GM10847 (cell line): Measurements from ENCODE around the gene CENPP.

Source experiments
- POLR2A ChIP-seq: IDR thresholded peaks from 2 replicates; pipeline ENCODE4 v1.6.1; 2011; ENCODE audit not compliant: insufficient read length; ENCODE audit errors: extremely low read depth

CENPP gene

DNA sequence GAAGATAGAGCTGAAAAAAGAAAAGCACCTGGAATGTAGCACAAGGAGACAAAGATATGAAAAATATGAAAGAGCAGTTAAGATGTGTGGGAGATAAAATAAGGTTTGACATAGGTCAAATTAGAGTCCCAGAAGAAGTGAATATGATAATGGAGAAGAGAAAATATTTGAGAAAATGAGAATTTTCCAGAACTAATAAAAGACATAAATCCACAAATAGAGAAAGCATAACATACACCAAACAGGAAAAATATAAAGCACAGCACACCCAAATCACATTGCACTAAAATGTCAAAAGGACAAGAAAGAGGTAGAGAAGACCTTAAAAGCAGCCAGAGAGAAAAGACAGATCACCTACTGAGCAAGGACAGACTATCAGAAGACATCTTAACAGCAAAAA lies 300.7 kb downstream of the CENPP start:
- TF ChIP-seq POLR2A, result no peak

DNA sequence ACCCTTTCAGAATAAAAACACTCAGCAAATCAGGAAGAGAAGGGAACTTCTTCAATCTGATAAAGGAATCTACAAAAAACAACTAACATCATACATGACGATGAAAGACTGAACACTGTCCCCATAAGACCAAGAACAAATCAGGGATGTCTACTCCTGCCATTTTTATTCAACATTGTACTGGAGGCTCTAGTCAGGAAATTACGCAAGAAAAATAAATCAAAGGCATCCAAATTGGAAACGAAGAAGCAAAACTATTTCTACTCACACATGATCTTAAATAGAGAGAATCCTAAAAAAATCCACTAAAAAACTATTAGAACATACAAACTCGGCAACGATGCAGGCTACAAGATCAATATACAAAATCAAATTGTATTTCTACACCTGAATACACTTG lies 301.9 kb downstream of the CENPP start:
- TF ChIP-seq POLR2A, result no peak

DNA sequence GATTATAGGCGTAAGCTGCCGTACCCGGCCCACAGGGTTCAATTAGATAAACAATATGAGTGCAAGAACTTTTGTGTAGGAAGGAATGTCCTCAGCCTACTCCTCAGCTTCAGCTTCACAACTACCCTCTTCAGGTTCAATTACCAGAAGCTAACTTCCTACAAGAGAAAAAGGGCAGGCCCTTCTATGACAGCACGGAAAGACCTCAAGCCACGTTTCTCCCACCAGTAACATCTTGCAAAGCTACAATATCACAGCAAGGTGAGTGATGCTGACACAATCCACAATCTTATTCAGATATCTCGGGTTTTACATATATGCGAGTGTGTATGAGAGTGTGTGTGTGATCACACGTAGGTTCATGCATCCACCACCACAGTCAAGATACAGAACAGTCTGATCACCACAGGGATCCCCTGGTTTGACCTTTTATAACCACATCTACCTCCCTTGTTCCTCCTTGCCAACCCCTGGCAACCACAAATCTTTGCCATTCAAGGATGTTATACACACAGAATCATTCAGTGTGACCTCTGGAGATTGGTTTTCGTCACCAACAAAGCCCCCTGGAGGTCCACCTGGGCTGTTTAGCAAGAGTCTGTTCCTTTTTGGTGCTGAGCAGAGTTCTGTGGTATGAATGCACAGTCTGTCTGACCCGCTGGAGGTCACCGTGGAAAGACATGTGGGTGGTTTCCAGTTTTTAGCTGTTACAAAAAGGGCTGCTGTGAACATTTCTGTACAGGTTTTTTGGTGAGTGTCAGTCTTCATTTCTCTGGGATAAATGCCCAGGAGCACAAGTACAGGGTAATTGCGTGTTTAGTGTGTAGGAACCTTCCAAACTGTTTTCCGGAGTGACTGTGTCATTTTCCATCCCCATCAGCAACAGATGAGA lies 305.9 kb downstream of the CENPP start:
- TF ChIP-seq POLR2A, result no peak

DNA sequence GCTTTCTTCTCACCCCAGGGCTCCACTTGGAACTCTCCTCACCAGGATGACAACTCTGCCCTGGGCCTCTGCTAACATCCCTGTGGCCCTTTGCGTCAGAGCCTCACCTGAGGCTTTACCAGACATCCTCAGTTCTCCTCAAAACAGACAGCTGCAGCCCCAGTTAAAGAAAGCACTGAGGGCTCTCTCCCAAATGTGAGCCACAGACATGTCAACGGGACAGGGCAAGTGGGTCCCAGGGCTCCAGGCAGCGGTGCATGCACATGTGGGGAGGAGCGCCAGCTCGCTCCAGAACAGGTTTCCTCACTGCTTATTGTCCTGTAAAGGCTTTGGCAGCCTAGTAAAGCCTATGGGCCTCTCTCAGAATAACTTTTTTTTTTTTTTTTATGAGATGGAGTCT lies 306.9 kb downstream of the CENPP start:
- TF ChIP-seq POLR2A, result no peak

DNA sequence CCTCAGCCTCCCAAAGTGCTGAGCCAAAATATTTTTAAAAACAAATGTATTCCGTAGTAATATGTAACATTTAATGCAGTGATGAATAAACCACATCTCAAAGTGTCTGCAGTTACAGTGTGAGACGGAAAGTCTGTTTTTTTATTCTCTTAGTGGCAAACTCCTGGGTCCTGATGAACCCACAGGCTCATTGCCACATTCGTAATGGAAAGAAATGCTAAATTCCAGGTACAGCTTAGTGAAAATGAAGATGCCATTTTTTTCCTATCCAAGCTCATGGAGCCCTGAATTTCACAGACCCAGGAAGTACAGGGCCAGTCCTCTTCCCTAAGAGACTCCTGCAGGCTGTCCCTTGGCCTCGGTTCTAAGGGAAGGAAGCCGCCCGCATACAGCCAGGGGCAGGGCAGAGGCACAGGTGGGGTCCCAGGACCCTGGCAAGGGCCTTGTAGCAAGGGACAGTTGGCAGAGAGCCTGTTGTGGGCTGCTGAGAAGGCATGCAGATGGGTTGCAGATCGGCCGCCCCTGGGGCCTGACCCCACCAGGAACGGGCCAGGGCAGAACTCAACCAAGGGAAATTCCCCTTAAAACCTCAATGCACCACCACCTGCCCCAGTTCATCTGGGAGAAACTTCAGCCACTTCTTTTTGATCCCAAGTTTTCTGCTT lies 308.0 kb downstream of the CENPP start:
- TF ChIP-seq POLR2A, result no peak

DNA sequence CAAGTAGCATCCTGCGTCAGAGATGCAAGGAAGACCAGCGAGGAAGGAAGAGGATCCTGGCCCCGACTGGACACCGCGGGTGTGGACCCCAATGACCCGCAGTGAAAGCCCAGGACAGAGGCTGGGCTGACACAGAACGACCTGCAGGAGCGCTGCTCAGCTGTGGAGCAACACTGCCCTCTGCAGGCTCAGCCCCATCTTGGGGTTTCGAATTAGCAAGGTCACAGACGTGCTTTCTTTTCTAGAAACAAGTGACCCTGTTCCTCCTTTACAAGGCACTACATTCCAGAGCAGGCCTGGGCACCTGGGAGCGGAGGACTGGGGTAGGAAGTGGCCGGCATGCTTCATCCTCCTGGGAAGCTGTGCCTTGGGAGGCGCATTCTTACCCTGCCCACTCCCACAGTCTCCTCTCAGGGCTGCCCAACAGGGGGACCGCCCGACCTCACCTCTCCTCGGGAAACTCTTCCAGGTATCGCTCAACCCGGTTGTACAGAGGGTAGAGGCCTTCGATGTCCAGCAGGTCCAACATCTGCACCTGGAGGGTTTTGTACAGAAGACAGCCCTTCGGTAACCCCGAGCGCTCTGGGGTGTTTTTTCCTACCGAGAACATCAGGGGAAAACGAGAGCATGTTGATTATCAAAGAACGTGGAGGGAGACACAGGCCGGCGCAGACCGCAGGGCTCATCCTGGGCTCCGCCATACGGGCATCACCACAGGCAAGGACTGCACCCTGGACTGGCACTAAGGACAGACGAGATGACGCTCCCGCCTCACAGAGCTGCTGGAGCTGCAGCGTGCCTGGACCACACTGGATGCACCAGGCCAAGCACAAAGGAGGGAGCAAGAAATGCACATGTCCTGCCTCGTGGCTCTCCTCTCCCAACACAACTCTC lies 309.2 kb downstream of the CENPP start:
- no peak for TF ChIP-seq POLR2A

DNA sequence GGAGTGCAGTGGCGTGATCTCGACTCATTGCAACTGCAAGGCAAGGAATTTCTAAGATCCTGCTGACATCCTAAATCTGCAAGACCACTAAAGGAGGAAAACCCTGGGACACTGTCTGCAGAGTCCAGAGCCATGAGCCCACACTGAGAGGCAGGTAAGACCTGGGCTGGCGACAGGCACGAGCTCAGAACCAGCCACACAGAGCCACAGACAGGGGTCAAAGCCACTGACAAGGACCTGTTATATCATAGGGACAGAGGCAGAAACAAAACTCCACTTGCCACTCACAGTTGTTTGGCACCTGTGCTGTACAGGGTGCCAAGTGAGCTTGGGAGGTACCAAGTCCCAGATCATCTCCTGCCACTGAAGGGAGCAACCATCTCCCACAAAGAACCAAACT lies 310.0 kb downstream of the CENPP start:
- no peak for TF ChIP-seq POLR2A

DNA sequence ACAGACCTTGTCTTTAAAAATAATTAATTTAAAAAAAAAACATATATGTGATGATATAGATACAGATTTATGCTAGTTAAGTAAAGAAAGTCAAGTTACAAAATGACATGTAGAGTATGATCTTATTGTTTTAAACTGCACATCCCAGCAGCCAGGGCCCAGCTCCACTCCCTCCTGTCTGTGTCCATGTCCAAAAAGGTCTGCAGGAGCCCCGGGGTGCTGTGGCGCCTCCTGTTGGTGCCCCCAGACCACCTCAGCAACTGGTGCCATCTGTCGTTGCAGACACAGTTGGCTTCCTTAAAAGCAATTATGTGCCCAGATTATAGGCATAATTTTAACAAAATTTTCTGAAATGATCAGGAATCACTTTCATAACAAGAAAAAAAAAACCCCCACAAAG lies 310.9 kb downstream of the CENPP start:
- TF ChIP-seq POLR2A, result no peak

DNA sequence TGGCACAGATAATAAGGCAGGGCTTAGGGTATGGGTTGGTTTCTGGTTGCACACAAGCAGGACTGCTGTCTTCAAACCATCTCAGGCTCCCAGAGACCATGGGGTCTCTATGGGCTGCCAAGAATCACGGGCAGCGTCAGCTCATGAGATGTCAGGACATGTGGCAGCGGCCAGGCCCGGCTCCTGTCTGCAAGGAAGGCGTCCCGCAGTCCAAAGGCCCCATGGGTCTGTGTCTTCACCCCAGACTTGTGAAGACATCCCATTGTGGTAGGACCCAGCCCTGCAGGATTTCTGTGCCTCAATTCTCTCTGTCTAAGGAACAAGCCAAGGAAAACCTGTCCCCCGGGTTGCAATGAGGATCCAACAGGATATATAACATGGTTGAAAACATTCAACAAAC lies 311.6 kb downstream of the CENPP start:
- no peak for TF ChIP-seq POLR2A

DNA sequence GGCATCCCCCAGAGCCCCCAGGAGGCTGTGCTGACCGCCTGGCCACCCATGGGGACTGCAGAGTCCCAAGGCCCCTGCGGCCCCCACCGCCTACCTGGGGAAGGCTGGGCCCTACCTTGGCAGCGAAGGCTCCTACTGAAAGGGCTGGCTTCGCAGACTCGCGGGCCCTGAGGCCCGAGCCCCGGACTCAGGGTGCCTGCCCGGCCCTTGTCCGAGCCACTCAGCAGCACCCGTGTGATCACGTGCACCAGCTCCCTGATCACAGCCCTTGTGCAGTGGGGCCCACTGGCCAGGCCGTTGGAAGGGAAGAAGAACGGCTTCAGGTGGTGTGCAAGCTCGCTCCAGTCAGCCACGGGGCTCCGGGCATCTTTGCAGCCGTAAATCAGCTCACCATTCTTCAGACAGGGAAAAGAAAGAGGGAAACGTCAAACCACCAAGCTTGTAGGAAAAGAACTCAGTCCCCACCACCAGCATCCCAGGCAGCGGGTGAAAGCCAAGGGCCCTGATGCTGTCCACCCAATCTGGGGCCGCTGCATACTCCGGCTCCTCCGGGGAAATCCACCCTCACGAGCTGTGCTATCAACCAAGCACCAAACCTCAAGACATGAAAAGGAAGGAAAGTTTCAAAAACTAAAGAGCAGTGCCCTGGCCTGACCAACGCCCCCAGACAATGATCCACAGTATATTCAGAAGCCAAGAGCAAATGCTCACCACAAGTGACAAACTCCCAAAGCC lies 312.3 kb downstream of the CENPP start:
- TF ChIP-seq POLR2A, result no peak

DNA sequence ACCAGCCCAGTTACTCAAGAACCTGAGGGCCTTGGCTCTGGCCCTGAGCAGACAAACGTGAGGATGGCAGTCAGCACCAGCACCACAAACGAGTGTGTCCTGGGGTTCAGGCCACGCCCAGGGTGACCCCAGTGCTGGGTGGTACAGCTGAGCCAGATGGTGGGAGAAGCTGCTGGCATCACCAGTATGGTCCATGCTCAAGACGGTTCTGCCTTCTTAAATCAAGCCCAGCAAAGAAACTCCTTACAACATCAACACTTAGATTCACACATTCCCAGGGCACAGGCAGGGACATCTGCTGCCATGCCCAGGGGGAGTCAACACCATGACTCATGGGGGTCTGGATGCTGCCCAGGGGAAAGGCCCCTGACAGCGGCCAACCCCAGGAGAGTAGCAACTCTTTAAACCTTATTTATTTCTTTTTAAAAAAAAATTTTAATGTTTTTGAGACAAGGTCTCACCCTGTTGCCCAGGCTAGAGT lies 312.9 kb downstream of the CENPP start:
- no peak for TF ChIP-seq POLR2A

DNA sequence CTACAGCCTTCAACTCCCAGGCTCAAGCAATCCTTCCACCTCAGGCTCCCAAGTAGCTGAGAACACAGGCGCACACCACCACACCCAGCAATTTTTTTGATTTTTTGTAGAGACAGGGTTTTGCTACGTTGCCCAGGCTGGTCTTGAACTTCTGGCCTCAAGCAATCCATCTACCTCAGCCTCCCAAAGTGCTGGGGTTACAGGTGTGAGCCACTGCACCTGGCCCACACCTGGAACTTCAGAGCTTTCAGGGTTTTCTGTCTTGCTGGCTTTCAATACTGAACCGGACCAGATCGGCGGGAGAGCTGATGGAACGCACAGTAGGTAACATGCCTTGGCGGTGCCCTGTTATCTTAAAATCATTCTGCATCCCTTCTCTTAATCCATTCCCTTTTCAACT lies 313.4 kb downstream of the CENPP start:
- TF ChIP-seq POLR2A, result no peak

DNA sequence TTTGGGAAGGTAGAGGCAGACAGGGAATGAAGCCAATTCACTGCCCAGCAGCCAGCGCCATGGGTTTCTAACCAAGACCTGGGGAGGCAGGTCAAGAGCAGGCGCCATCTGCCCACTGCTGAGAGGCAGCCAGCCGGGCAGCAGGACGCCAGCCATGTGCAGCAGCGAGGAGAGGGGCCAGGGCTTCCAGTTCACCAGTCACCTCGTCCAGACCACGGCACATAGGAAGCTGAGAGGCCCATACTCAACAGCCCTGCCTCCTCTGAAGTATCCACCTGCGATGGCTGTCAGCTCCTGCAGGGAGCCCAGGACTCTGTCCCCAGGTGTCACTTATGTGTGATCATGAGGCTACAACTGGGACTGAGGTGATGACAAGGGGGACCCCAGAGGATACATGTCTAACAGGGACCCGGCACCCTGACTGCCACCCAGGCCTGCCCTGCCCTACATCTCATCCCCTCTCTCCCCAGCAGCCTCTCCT lies 314.1 kb downstream of the CENPP start:
- TF ChIP-seq POLR2A, result no peak

DNA sequence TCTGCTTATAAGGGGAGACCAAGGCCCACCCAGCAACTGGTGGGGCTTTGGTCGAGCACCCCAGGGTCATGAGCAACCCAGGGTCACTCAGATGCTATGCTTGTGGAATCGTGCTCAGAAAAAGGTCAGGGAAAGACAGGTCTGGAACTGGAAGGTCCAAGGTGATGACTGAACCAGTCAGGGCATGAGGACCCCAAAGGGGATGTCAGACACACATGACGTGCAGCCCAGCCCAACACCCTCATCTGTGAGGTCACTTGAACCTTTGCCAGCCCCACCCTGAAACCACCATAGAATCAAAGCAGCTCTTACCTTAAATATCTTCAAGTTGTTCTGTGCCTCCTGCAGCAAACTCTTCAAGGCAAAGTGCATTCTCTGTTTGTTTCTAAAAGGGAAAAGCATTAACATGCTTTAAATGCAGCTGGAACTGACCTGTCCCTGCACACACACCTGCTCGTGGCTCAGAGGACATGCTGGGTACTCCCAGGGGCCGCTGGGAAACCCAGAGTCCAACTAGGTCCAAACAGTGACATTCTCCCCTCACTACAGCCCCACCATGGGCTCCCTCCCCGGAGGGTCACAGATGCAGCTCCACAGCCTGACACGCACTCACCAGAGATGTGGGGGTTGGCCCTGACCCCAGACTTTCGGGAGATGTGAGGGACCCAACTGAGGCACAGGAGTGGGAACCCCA lies 314.8 kb downstream of the CENPP start:
- TF ChIP-seq POLR2A, result no peak
